Spleen (tissue), 11 donors: ENCODE measurements around the gene ZNF512B. TPM values are rescaled to one million over a fixed set of nuclear protein-coding genes. Genes with fewer than 3 reads are reported as not detected.

Experiments
- DNase-seq: peaks from one replicate; pipeline ENCODE4 v3.0.0-alpha.2; 2020
- H3K27ac ChIP-seq, 8 donors: fragments of 200-600 bp; sonication (generic) in 7 of 8; 1 replicate in 4 of 8; 2 replicates in 4 of 8; pipeline versions ENCODE4 v1.5.0 to v1.8.0; 2016 to 2021; ENCODE audit warnings: inconsistent platforms in 4 of 8, mild to moderate bottlenecking in 4 of 8, moderate library complexity in 1 of 8
- H3K27me3 ChIP-seq, 7 donors: fragments of 200-600 bp; sonication (generic) in 6 of 7; replicated peaks in 1 of 7; 1 replicate in 4 of 7; 2 replicates in 3 of 7; pipeline versions ENCODE4 v1.5.0 to v1.8.0; 2016 to 2021; ENCODE audit warnings: inconsistent platforms in 3 of 7, mild to moderate bottlenecking in 1 of 7
- H3K36me3 ChIP-seq, 6 donors: fragments of 200-600 bp; sonication (generic) in 5 of 6; 1 replicate in 4 of 6; 2 replicates in 2 of 6; pipeline versions ENCODE4 v1.5.0 to v1.8.0; 2016 to 2021; ENCODE audit warnings: inconsistent platforms in 2 of 6
- H3K4me1 ChIP-seq, 6 donors: fragments of 200-600 bp; sonication (generic) in 5 of 6; 1 replicate in 3 of 6; 2 replicates in 3 of 6; pipeline versions ENCODE4 v1.5.0 to v1.8.0; 2016 to 2021; ENCODE audit warnings: inconsistent platforms in 3 of 6
- H3K4me3 ChIP-seq, 8 donors: fragments of 200-600 bp; sonication (generic) in 7 of 8; 1 replicate in 4 of 8; 2 replicates in 4 of 8; pipeline versions ENCODE4 v1.5.0 to v1.8.0; 2016 to 2021; ENCODE audit warnings: inconsistent platforms in 4 of 8, mild to moderate bottlenecking in 4 of 8, moderate library complexity in 2 of 8
- H3K9me3 ChIP-seq, 8 donors: fragments of 200-600 bp; sonication (generic) in 7 of 8; 1 replicate in 4 of 8; 2 replicates in 4 of 8; pipeline versions ENCODE4 v1.5.0 to v1.8.0; 2016 to 2021; ENCODE audit warnings: inconsistent platforms in 4 of 8
- POLR2A ChIP-seq, 3 donors: fragments of 450-650 bp; IDR thresholded peaks; one replicate each; pipeline ENCODE4 v1.5.1; 2017; ENCODE audit warnings: antibody characterized with exemption in 3 of 3, mild to moderate bottlenecking in 1 of 3
- POLR2AphosphoS5 ChIP-seq, 3 donors: sonication (generic); formaldehyde crosslinking; IDR thresholded peaks; one replicate each; pipeline ENCODE4 v1.5.1; 2017; ENCODE audit warnings: antibody characterized with exemption in 3 of 3
- WGBS, 5 donors: extraction: QIAGEN DNeasy Blood & Tissue Kit in 3 of 5; methylation state at CpG; one replicate each; pipeline versions ENCODE4 v1.1.5 to v1.1.7; 2013 to 2018; 5-methylcytosine and 5-hydroxymethylcytosine counted together
- intact Hi-C: fragments of 100-400 bp; cut with DNase I; formaldehyde crosslinking; loops from one replicate; pipeline ENCODE4 v1.15.0; 2023; ENCODE audit warnings: low total_unique reads
- polyA plus RNA-seq, 3 donors: library from polyadenylated mRNA; stranded (reverse); fragments of 200-250 nt; gene quantifications; one replicate each; pipeline ENCODE4 v1.2.1, GENCODE V29; 2013
- total RNA-seq, 7 donors: library from RNA; depleted of rRNA in 3 of 7; stranded (reverse); fragments of >200 nt in 3 of 7; fragmentation: NEBNext Ultra II Directional in 4 of 7; extraction: Animal tissue kit (Norgen Biotek cat#: 25700) in 4 of 7; gene quantifications; one replicate each; pipeline versions ENCODE4 v1.1.0 to v1.2.1, GENCODE V29; 2016 to 2021
- TF ChIP-seq, protein P1 (sequence below), 11 experiments: fragments of 200-600 bp in 7 of 11; fragments of 450-650 bp in 4 of 11; sonication (generic) in 4 of 11; IDR thresholded peaks in 8 of 11; conservative IDR thresholded peaks in 3 of 11; 1 replicate in 7 of 11; 2 replicates in 4 of 11; pipeline versions ENCODE4 v1.4.0 to v1.8.0; 2016 to 2021; ENCODE audit warnings: antibody characterized with exemption in 11 of 11, inconsistent platforms in 4 of 11, mild to moderate bottlenecking in 1 of 11
- donor health status: healthy with polysubstance abuse.
- donor health status: DM: no; HTN: no; CAD: no; lungs with moderate emphysema.
- donor health status: DM: no; HTN: no; CAD: no.
- donor health status: Bipolar disorder and iron deficiency.
- donor health status: healthy.
- donor health status: DM: no; HTN: no; CAD: no.
- donor health status: DM: yes; HTN: yes; CAD: no.

The ZNF512B gene
- total and polyA plus RNA-seq, 10 donors = 3.4 to 21.8 (median 12.4) TPM

GRCh38 chr20:63945031-63945658 lies 24.6 kb downstream of the ZNF512B start:
- intact Hi-C loops = no loop called here
- TF ChIP-seq POLR2A (IDR thresholded peaks at IDR 0.05) (no peak), POLR2AphosphoS5 (IDR thresholded peaks at IDR 0.05) (peak in 2 of 3 donors; percentile 20 to 42)
- peak; percentile 76 for DNase-seq
- Histone ChIP-seq H3K4me1 (peaks cover 25 to 89% (median 67%) of the 10 kb centered on the region in 6 donors), H3K27ac (peak overlapping the region in 2 of 8 donors; percentile 45 to 84), H3K36me3 (peaks cover 0 to 60% (median 52%) of the 10 kb centered on the region in 6 donors), H3K4me3 (no peak overlapping the region), H3K27me3 (no peaks in the 10 kb centered on the region), H3K9me3 (no peaks in the 10 kb centered on the region)
- WGBS, 5 donors = 89 to 96% (median 92%) methylated on average over 16 to 17 of the region's 17 CpGs

GRCh38 chr20:63944078-63944941 lies 25.4 kb downstream of the ZNF512B start:
- 86 to 95% (median 92%) methylated on average over 11 to 35 of the region's 35 CpGs for WGBS, 5 donors
- Histone ChIP-seq H3K4me1 (peaks cover 17 to 87% (median 60%) of the 10 kb centered on the region in 6 donors), H3K9me3 (no peaks in the 10 kb centered on the region), H3K27me3 (no peaks in the 10 kb centered on the region), H3K36me3 (peaks cover 0 to 68% (median 59%) of the 10 kb centered on the region in 6 donors), H3K4me3 (no peak overlapping the region), H3K27ac (peak overlapping the region in 3 of 8 donors; percentile 45 to 92 (median 87))
- DNase-seq = peak; percentile 79
- intact Hi-C loops = no loop called here
- TF ChIP-seq POLR2AphosphoS5 (IDR thresholded peaks at IDR 0.05) (peak in 2 of 3 donors; percentile 9 to 45), POLR2A (IDR thresholded peaks at IDR 0.05) (no peak)
- TF ChIP-seq, protein P1, sequence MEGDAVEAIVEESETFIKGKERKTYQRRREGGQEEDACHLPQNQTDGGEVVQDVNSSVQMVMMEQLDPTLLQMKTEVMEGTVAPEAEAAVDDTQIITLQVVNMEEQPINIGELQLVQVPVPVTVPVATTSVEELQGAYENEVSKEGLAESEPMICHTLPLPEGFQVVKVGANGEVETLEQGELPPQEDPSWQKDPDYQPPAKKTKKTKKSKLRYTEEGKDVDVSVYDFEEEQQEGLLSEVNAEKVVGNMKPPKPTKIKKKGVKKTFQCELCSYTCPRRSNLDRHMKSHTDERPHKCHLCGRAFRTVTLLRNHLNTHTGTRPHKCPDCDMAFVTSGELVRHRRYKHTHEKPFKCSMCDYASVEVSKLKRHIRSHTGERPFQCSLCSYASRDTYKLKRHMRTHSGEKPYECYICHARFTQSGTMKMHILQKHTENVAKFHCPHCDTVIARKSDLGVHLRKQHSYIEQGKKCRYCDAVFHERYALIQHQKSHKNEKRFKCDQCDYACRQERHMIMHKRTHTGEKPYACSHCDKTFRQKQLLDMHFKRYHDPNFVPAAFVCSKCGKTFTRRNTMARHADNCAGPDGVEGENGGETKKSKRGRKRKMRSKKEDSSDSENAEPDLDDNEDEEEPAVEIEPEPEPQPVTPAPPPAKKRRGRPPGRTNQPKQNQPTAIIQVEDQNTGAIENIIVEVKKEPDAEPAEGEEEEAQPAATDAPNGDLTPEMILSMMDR (IDR thresholded peaks at IDR 0.05 in 8 of 11, conservative IDR thresholded peaks at IDR 0.05 in 3 of 11) = no peak

- TF ChIP-seq, protein P1 (IDR thresholded peaks at IDR 0.05 in 8 of 11, conservative IDR thresholded peaks at IDR 0.05 in 3 of 11) = no peak
- no peak for TF ChIP-seq POLR2AphosphoS5 (IDR thresholded peaks at IDR 0.05)
- TF ChIP-seq POLR2A (IDR thresholded peaks at IDR 0.05) = no peak
- Histone ChIP-seq H3K27ac (peak overlapping the region in 3 of 8 donors; percentile 87 to 92 (median 90)), H3K27me3 (no peaks in the 10 kb centered on the region), H3K4me1 (peaks cover 11 to 87% (median 58%) of the 10 kb centered on the region in 6 donors), H3K9me3 (no peaks in the 10 kb centered on the region), H3K4me3 (no peak overlapping the region), H3K36me3 (peaks cover 0 to 74% (median 65%) of the 10 kb centered on the region in 6 donors)
- WGBS, 5 donors = 95 to 98% (median 96%) methylated on average over 3 of the region's 3 CpGs; no CpG with 5 or more reads in 2 of the 5 donors
- no peak for DNase-seq
- intact Hi-C loops = no loop called here
These were observed 26.0 kb downstream of the ZNF512B start for GRCh38 chr20:63943808-63944077.

GRCh38 chr20:63942969-63943807 lies 26.5 kb downstream of the ZNF512B start:
- DNase-seq = peak; percentile 84
- Histone ChIP-seq H3K4me1 (peaks cover 9 to 87% (median 55%) of the 10 kb centered on the region in 6 donors), H3K36me3 (peaks cover 0 to 79% (median 68%) of the 10 kb centered on the region in 6 donors), H3K9me3 (no peaks in the 10 kb centered on the region), H3K4me3 (no peak overlapping the region), H3K27ac (peak overlapping the region; percentile 57 to 92 (median 82)), H3K27me3 (no peaks in the 10 kb centered on the region)
- intact Hi-C loops = no loop called here
- WGBS, 5 donors = 84 to 88% (median 84%) methylated on average over 6 to 19 of the region's 19 CpGs; no CpG with 5 or more reads in 1 of the 5 donors
- TF ChIP-seq, protein P1 (IDR thresholded peaks at IDR 0.05 in 8 of 11, conservative IDR thresholded peaks at IDR 0.05 in 3 of 11) = no peak
- TF ChIP-seq POLR2AphosphoS5 (IDR thresholded peaks at IDR 0.05) (peak in 1 of 3 donors; percentile 48), POLR2A (IDR thresholded peaks at IDR 0.05) (no peak)
